ENCODE results near the gene GJB5. TPM values are rescaled to one million over a fixed set of nuclear protein-coding genes. Genes with fewer than 3 reads are reported as not detected.

Gene GJB5
- total RNA-seq, 3 donors from 2014 or later (not counting 1 experiment from before 2014, with no cell fraction given), result not detected

DNA sequence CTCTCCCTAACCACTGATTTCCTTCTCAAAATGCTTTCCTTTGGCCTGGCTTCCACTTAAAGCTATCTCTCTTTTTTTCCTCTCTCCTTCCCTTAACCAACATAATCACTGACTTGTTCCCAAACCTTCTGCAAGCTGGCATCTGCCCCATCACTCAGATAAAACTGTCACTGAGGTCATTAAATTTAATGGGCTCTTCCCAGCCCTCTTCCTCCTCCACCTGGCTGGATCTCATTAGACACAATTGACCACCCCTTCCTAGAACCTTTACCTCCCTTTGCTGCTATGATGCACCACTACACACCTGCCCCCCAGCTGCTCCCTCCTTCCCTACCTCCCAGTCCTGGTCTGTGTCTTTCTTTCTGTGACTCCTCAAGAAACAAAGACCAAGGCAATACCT lies 44.0 kb upstream of the GJB5 start:
- DNase-seq, result no peak
- H3K27me3 Mint-ChIP-seq (ENCODE audit: low read depth in 2 of 2), result peaks cover 14 to 18% of the 10 kb centered on the region in 2 donors
- ATAC-seq, result no peak

DNA sequence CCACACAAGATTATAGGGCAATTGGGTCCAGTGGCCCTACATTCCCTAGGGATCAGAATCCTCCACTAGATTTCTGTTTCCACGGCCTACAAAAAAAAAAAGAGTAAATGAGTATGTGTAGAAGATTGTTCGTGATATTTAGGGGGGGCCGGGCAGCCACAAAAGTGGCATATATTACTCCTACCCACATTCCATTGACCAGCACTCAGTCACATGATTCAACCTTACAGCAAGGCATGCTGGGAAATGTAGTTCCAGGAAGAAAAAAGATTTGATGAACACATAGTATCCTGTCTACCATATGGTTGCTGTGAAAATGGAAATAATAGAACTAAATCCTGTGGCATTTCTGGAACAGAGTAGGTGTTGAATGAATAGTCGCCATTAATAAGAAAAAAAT lies 43.4 kb upstream of the GJB5 start:
- WGBS (ENCODE audit: insufficient coverage), result 93% methylated on average over 1 of the region's 4 CpGs
- ATAC-seq, result no peak

More for the DNA sequence above, 44.0 kb upstream of the GJB5 start:
- Histone ChIP-seq H3K4me3 (ENCODE audit: low read length) (no peak overlapping the region), H3K27me3 (ENCODE audit: control insufficient read depth, insufficient read depth, low read length) (no peaks in the 10 kb centered on the region), H3K9me3 (ENCODE audit: control insufficient read depth, insufficient read depth, low read length) (no peaks in the 10 kb centered on the region), H3K4me1 (ENCODE audit: control insufficient read depth, insufficient read depth, low read length) (no peaks in the 10 kb centered on the region), H3K27ac (ENCODE audit: low read length) (no peak overlapping the region), H3K36me3 (ENCODE audit: control insufficient read depth, insufficient read depth, low read length) (no peaks in the 10 kb centered on the region)
- Mint-ChIP-seq H3K27ac (no peak overlapping the region), H3K36me3 (no peaks in the 10 kb centered on the region), H3K4me1 (no peaks in the 10 kb centered on the region), H3K4me3 (no peak overlapping the region), H3K9me3 (no peaks in the 10 kb centered on the region)
- intact Hi-C loops (cut with micrococcal nuclease), result no loop called here
- TF ChIP-seq, protein P1, sequence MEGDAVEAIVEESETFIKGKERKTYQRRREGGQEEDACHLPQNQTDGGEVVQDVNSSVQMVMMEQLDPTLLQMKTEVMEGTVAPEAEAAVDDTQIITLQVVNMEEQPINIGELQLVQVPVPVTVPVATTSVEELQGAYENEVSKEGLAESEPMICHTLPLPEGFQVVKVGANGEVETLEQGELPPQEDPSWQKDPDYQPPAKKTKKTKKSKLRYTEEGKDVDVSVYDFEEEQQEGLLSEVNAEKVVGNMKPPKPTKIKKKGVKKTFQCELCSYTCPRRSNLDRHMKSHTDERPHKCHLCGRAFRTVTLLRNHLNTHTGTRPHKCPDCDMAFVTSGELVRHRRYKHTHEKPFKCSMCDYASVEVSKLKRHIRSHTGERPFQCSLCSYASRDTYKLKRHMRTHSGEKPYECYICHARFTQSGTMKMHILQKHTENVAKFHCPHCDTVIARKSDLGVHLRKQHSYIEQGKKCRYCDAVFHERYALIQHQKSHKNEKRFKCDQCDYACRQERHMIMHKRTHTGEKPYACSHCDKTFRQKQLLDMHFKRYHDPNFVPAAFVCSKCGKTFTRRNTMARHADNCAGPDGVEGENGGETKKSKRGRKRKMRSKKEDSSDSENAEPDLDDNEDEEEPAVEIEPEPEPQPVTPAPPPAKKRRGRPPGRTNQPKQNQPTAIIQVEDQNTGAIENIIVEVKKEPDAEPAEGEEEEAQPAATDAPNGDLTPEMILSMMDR (IDR thresholded peaks at IDR 0.05), result no peak

DNA sequence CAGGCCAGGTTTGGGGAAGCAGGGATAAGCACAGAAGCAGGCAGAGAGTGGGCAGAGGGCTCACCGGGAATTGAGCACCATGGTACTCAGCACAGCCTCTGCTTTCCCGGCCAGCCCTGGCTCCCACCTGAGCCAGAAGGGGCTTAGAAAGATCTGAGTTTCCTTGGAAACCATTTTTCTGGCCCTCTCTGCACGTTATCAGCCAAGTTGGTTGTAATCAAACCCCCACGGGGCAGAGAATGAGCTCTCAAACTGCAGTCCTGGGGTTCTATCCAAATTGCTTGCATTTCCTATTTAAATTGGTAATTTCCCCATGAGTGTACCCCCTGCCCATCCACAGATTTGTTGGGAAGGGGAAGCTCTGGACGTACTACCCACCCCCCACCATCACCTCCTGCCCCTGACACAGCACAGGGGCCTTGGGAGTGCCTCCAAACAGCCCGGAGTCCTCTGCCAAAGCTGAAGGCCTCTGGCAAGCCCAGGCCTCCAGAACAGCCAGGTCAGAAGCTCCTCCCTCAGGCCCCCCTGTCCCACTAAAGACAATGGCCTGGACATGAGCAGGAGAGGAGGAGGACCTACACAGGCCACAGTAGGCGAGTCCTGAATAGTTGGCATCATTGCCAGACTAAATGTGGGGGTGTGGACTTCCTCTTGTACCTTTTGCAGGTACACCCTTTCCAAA lies 42.7 kb upstream of the GJB5 start:
- ATAC-seq, result no peak

More for the DNA sequence above, 43.4 kb upstream of the GJB5 start:
- H3K27me3 Mint-ChIP-seq (ENCODE audit: low read depth in 2 of 2), result peaks cover 9 to 16% of the 10 kb centered on the region in 2 donors
- intact Hi-C loops (cut with micrococcal nuclease), result no loop called here
- no peaks in the 10 kb centered on the region for H3K4me1 Mint-ChIP-seq
- Histone ChIP-seq H3K27ac (ENCODE audit: low read length) (no peak overlapping the region), H3K27me3 (ENCODE audit: control insufficient read depth, insufficient read depth, low read length) (no peaks in the 10 kb centered on the region), H3K9me3 (ENCODE audit: control insufficient read depth, insufficient read depth, low read length) (no peaks in the 10 kb centered on the region), H3K4me1 (ENCODE audit: control insufficient read depth, insufficient read depth, low read length) (no peaks in the 10 kb centered on the region), H3K36me3 (ENCODE audit: control insufficient read depth, insufficient read depth, low read length) (no peaks in the 10 kb centered on the region), H3K4me3 (ENCODE audit: low read length) (no peak overlapping the region)
- H3K9me3 Mint-ChIP-seq, result no peaks in the 10 kb centered on the region
- H3K36me3 Mint-ChIP-seq, result no peaks in the 10 kb centered on the region
- H3K4me3 Mint-ChIP-seq, result no peak overlapping the region
- no peak for DNase-seq
- no peak overlapping the region for H3K27ac Mint-ChIP-seq
- TF ChIP-seq, protein P1 (IDR thresholded peaks at IDR 0.05), result no peak

More for the DNA sequence above, 42.7 kb upstream of the GJB5 start:
- DNase-seq, result no peak
- H3K4me1 ChIP-seq (ENCODE audit: control insufficient read depth, insufficient read depth, low read length), result no peaks in the 10 kb centered on the region
- no peaks in the 10 kb centered on the region for H3K36me3 Mint-ChIP-seq
- H3K27me3 Mint-ChIP-seq (ENCODE audit: low read depth in 2 of 2), result peaks cover 9 to 16% of the 10 kb centered on the region in 2 donors
- H3K4me3 Mint-ChIP-seq, result no peak overlapping the region
- 78% methylated on average over 7 of the region's 7 CpGs for WGBS (ENCODE audit: insufficient coverage)
- H3K4me1 Mint-ChIP-seq, result no peaks in the 10 kb centered on the region
- no peaks in the 10 kb centered on the region for H3K36me3 ChIP-seq (ENCODE audit: control insufficient read depth, insufficient read depth, low read length)
- no peak overlapping the region for H3K27ac Mint-ChIP-seq
- intact Hi-C loops (cut with micrococcal nuclease), result no loop called here
- no peak overlapping the region for H3K4me3 ChIP-seq (ENCODE audit: low read length)
- no peak overlapping the region for H3K27ac ChIP-seq (ENCODE audit: low read length)
- TF ChIP-seq, protein P1 (IDR thresholded peaks at IDR 0.05), result no peak
- no peaks in the 10 kb centered on the region for H3K9me3 Mint-ChIP-seq
- H3K27me3 ChIP-seq (ENCODE audit: control insufficient read depth, insufficient read depth, low read length), result no peaks in the 10 kb centered on the region
- no peaks in the 10 kb centered on the region for H3K9me3 ChIP-seq (ENCODE audit: control insufficient read depth, insufficient read depth, low read length)

All from natural killer cell (primary cell).